Neural progenitor cell (in vitro differentiated cells): Measurements from ENCODE around the gene CDH13. TPM values are rescaled to one million over a fixed set of nuclear protein-coding genes. Genes with fewer than 3 reads are reported as not detected.

Experiments used
- DNase-seq: peaks from one replicate; pipeline ENCODE4 v3.0.0-alpha.2; 2016; ENCODE audit warnings: low spot score
- H2AFZ ChIP-seq: fragments of 200-600 bp; sonication (generic); replicated peaks from 2 replicates; pipeline ENCODE4 v1.6.1; 2016; ENCODE audit warnings: antibody characterized with exemption
- H3F3A ChIP-seq: fragments of 200-600 bp; sonication (generic); 2 replicates; pipeline ENCODE4 v1.6.1; 2016; ENCODE audit warnings: antibody characterized with exemption, low read depth
- H3K27ac ChIP-seq: fragments of 200-600 bp; sonication (generic); 2 replicates; pipeline ENCODE4 v1.5.1; 2016; ENCODE audit warnings: mild to moderate bottlenecking
- H3K27me3 ChIP-seq: fragments of 200-600 bp; sonication (generic); 2 replicates; pipeline ENCODE4 v1.6.1; 2016; ENCODE audit warnings: mild to moderate bottlenecking, moderate library complexity
- H3K36me3 ChIP-seq: fragments of 200-600 bp; sonication (generic); 2 replicates; pipeline ENCODE4 v1.5.1; 2016
- H3K4me1 ChIP-seq: fragments of 200-600 bp; sonication (generic); 2 replicates; pipeline ENCODE4 v1.6.1; 2016; ENCODE audit warnings: mixed run types
- H3K4me2 ChIP-seq: fragments of 200-600 bp; sonication (generic); 2 replicates; pipeline ENCODE4 v1.6.1; 2016
- H3K4me3 ChIP-seq: fragments of 200-600 bp; sonication (generic); 2 replicates; pipeline ENCODE4 v1.5.1; 2016
- H3K79me2 ChIP-seq: fragments of 200-600 bp; sonication (generic); 2 replicates; pipeline ENCODE4 v1.6.1; 2016; ENCODE audit warnings: low read depth
- H3K9ac ChIP-seq: fragments of 200-600 bp; sonication (generic); 2 replicates; pipeline ENCODE4 v1.6.1; 2016
- H3K9me3 ChIP-seq: fragments of 200-600 bp; sonication (generic); 2 replicates; pipeline ENCODE4 v1.5.1; 2016; ENCODE audit warnings: low read depth
- H4K20me1 ChIP-seq: fragments of 200-600 bp; sonication (generic); 2 replicates; pipeline ENCODE4 v1.6.1; 2016; ENCODE audit warnings: low read depth
- H3K27ac Mint-ChIP-seq: 3 replicates; pipeline ENCODE4 v1.8.0; 2021; ENCODE audit warnings: mixed read lengths
- H3K27me3 Mint-ChIP-seq: 2 replicates; pipeline ENCODE4 v1.8.0; 2022; ENCODE audit warnings: low read depth, mild to moderate bottlenecking, inconsistent platforms, moderate library complexity, mixed read lengths; ENCODE audit not compliant: insufficient read depth
- H3K36me3 Mint-ChIP-seq: 3 replicates; pipeline ENCODE4 v1.8.0; 2021; ENCODE audit warnings: mixed read lengths
- H3K4me1 Mint-ChIP-seq: 3 replicates; pipeline ENCODE4 v1.8.0; 2021; ENCODE audit warnings: mixed read lengths
- H3K4me3 Mint-ChIP-seq: 3 replicates; pipeline ENCODE4 v1.8.0; 2021; ENCODE audit warnings: mild to moderate bottlenecking, moderate library complexity, mixed read lengths
- H3K9me3 Mint-ChIP-seq: 3 replicates; pipeline ENCODE4 v1.8.0; 2020; ENCODE audit warnings: mixed read lengths
- CTCF ChIP-seq: fragments of 200-600 bp; sonication (generic); IDR thresholded peaks from 2 replicates; pipeline ENCODE4 v1.5.1; 2017; ENCODE audit warnings: antibody characterized with exemption, mild to moderate bottlenecking
- EZH2 ChIP-seq: fragments of 200-600 bp; sonication (generic); IDR thresholded peaks from 2 replicates; pipeline ENCODE4 v1.6.1; 2017; ENCODE audit warnings: antibody characterized with exemption, mild to moderate bottlenecking, moderate library complexity
- EZH2phosphoT487 ChIP-seq: fragments of 200-600 bp; sonication (generic); IDR thresholded peaks from 2 replicates; pipeline ENCODE4 v1.6.1; 2017; ENCODE audit warnings: antibody characterized with exemption
- total RNA-seq: library from RNA; depleted of rRNA; stranded (reverse); fragments of >200 nt; gene quantifications from 2 replicates; pipeline ENCODE4 v1.2.3, GENCODE V29; 2015; ENCODE audit warnings: low replicate concordance

The CDH13 gene
- total RNA-seq, 1 donor from 2014 or later = 3.0 TPM

GRCh38 chr16:83802554-83803205, 1175.9 kb downstream of the CDH13 start:
- Histone ChIP-seq H3K4me3 (no peak overlapping the region), H3K4me1 (no peaks in the 10 kb centered on the region), H2AFZ (peak overlapping the region; percentile 60), H4K20me1 (no peaks in the 10 kb centered on the region), H3K9ac (no peak overlapping the region), H3K36me3 (no peaks in the 10 kb centered on the region), H3K9me3 (no peaks in the 10 kb centered on the region), H3K79me2 (no peaks in the 10 kb centered on the region), H3F3A (no peaks in the 10 kb centered on the region), H3K27me3 (no peaks in the 10 kb centered on the region), H3K4me2 (no peak overlapping the region), H3K27ac (no peak overlapping the region)
- Mint-ChIP-seq H3K36me3 (peaks cover 3% of the 10 kb centered on the region), H3K4me3 (no peak overlapping the region), H3K4me1 (peaks cover 7% of the 10 kb centered on the region), H3K27ac (no peak overlapping the region), H3K9me3 (peaks cover 4% of the 10 kb centered on the region), H3K27me3 (peaks cover 10% of the 10 kb centered on the region)
- DNase-seq = no peak
- TF ChIP-seq EZH2phosphoT487 (no peak), CTCF (no peak)

GRCh38 chr16:83803811-83804210, 1177.0 kb downstream of the CDH13 start:
- Histone ChIP-seq H3K36me3 (no peaks in the 10 kb centered on the region), H3K4me2 (no peak overlapping the region), H3K27ac (no peak overlapping the region), H2AFZ (peak overlapping the region; percentile 69), H3K79me2 (peaks cover 8% of the 10 kb centered on the region), H3K9ac (no peak overlapping the region), H3K9me3 (no peaks in the 10 kb centered on the region), H3K27me3 (no peaks in the 10 kb centered on the region), H3K4me1 (peaks cover under 1% of the 10 kb centered on the region), H3F3A (no peaks in the 10 kb centered on the region), H4K20me1 (peaks cover 6% of the 10 kb centered on the region), H3K4me3 (no peak overlapping the region)
- no peak overlapping the region for H3K27ac Mint-ChIP-seq
- peaks cover 12% of the 10 kb centered on the region for H3K4me1 Mint-ChIP-seq
- H3K4me3 Mint-ChIP-seq = no peak overlapping the region
- H3K27me3 Mint-ChIP-seq = peaks cover 10% of the 10 kb centered on the region
- no peak for DNase-seq
- peaks cover 4% of the 10 kb centered on the region for H3K9me3 Mint-ChIP-seq
- TF ChIP-seq CTCF = no peak
- no peak for TF ChIP-seq EZH2
- no peak for TF ChIP-seq EZH2phosphoT487
- H3K36me3 Mint-ChIP-seq = peaks cover 3% of the 10 kb centered on the region

DNA sequence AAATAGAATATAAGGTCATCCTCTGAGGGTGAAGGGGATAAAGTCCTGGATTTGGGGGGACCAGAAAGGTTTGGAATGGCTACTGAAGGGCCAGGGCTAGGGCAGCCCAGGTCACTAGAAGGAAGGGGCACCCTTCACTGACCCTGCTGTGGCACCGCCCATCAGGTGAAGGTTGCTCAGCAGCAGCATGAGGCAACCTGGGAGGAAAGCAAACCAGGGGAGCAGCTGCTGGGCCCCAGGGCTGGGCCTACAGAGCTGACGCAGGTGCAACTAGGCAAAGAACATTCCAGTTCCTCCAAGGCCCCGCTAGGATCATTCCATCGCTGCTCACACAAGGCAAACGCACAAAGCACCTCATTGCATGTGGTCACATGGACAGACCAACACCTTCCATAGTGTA, 1177.6 kb downstream of the CDH13 start:
- Histone ChIP-seq H3K4me3 (no peak overlapping the region), H3K79me2 (peaks cover 14% of the 10 kb centered on the region), H3K9me3 (no peaks in the 10 kb centered on the region), H3K4me1 (peaks cover 4% of the 10 kb centered on the region), H3K27ac (no peak overlapping the region), H3K36me3 (no peaks in the 10 kb centered on the region), H2AFZ (peak overlapping the region; percentile 69), H3K9ac (no peak overlapping the region), H3K27me3 (no peaks in the 10 kb centered on the region), H3K4me2 (no peak overlapping the region), H4K20me1 (peaks cover 10% of the 10 kb centered on the region), H3F3A (no peaks in the 10 kb centered on the region)
- peaks cover 6% of the 10 kb centered on the region for H3K36me3 Mint-ChIP-seq
- H3K9me3 Mint-ChIP-seq = peaks cover 4% of the 10 kb centered on the region
- peaks cover 18% of the 10 kb centered on the region for H3K4me1 Mint-ChIP-seq
- DNase-seq = no peak
- no peak overlapping the region for H3K4me3 Mint-ChIP-seq
- no peak overlapping the region for H3K27ac Mint-ChIP-seq
- TF ChIP-seq EZH2 (no peak), CTCF (no peak), EZH2phosphoT487 (no peak)
- H3K27me3 Mint-ChIP-seq = peaks cover 10% of the 10 kb centered on the region
